K562 (cell line): ENCODE measurements around the gene C1QA. TPM values are rescaled to one million over a fixed set of nuclear protein-coding genes. Genes with fewer than 3 reads are reported as not detected.

Experiments used
- ATAC-seq: fragments of 200-7000 bp; cut with Tn5 transposase; 3 replicates; pipeline ENCODE4 v1.9.1; 2020; ENCODE audit warnings: moderate library complexity
- BruUV-seq: library from RNA; stranded (reverse); fragments of 400-500 nt; replicated peaks from 2 replicates; lab custom pipeline; 2021; lab: Mats Ljungman, UMichigan
- CTCF ChIA-PET: fragments of 300-600 bp; formaldehyde crosslinking; extraction: SDS; loops from one replicate; lab custom pipeline; 2021; ENCODE audit warnings: low intra/inter-chr PET ratio; lab: Yijun Ruan, JAX
- POLR2A ChIA-PET: fragments of 300-600, 350-650 bp; sonication (Branson Sonifier 250); formaldehyde crosslinking; extraction: SDS; loops from one replicate; lab custom pipeline; 2021; ENCODE audit warnings: antibody characterized with exemption, inconsistent platforms; lab: Yijun Ruan, JAX
- DNase-seq, 4 experiments: peaks; one replicate each; pipeline versions ENCODE4 v3.0.0 to v3.0.0-alpha.2; 2011 to 2018; ENCODE audit warnings: low spot score in 3 of 4, mixed read lengths in 3 of 4; ENCODE audit errors: extremely low read depth in 1 of 4
- FAIRE-seq: peaks from 2 replicates; lab custom pipeline; 2011; peaks lifted over from hg19 to GRCh38; lab: Jason Lieb, UNC
- H2AFZ ChIP-seq: 2 replicates; pipeline ENCODE4 v1.6.0; 2011; ENCODE audit warnings: low read depth, low read length, control low read depth, inconsistent platforms
- H3K27ac ChIP-seq: fragments of 200-600 bp; 3 replicates; pipeline ENCODE4 v1.8.0; 2011; ENCODE audit warnings: low read depth, mild to moderate bottlenecking, control low read depth, inconsistent platforms, low read length, moderate library complexity, mixed read lengths; ENCODE audit errors: extremely low read depth
- H3K27me3 ChIP-seq, 2 experiments: fragments of 300-600 bp in 1 of 2; 2 replicates in 1 of 2; 3 replicates in 1 of 2; pipeline versions ENCODE4 v1.6.0 to v1.8.0; 2011; ENCODE audit warnings: inconsistent platforms in 2 of 2, low read length in 2 of 2, mild to moderate bottlenecking in 1 of 2, mixed read lengths in 1 of 2, moderate library complexity in 1 of 2; ENCODE audit not compliant: control insufficient read depth in 2 of 2, insufficient read depth in 2 of 2
- H3K36me3 ChIP-seq: fragments of 300-600 bp; 3 replicates; pipeline ENCODE4 v1.8.0; 2011; ENCODE audit warnings: mild to moderate bottlenecking, low read length, inconsistent platforms; ENCODE audit not compliant: control insufficient read depth, insufficient read depth
- H3K4me1 ChIP-seq, 2 experiments: fragments of 200-600 bp in 1 of 2; replicated peaks in 1 of 2; 2 replicates in 1 of 2; 3 replicates in 1 of 2; pipeline versions ENCODE4 v1.5.1 to v1.8.0; 2011; ENCODE audit warnings: inconsistent platforms in 2 of 2, low read length in 2 of 2, mild to moderate bottlenecking in 1 of 2, mixed read lengths in 1 of 2, moderate library complexity in 1 of 2; ENCODE audit not compliant: control insufficient read depth in 2 of 2, insufficient read depth in 2 of 2
- H3K4me2 ChIP-seq: 2 replicates; pipeline ENCODE4 v1.6.1; 2011; ENCODE audit warnings: low read length, control low read depth, inconsistent platforms, mixed read lengths; ENCODE audit not compliant: insufficient read depth
- H3K4me3 ChIP-seq: fragments of 200-600 bp; sonication (generic), shearing (Covaris generic); 2 replicates; pipeline ENCODE4 v1.5.1; 2016; ENCODE audit warnings: control low read depth, inconsistent platforms
- H3K79me2 ChIP-seq: fragments of 200-600 bp; 3 replicates; pipeline ENCODE4 v1.8.0; 2011; ENCODE audit warnings: low read length, inconsistent platforms; ENCODE audit not compliant: control insufficient read depth, insufficient read depth
- H3K9ac ChIP-seq, 2 experiments: 2 replicates each; pipeline versions ENCODE4 v1.6.0 to v1.6.1; 2011; ENCODE audit warnings: low read depth in 2 of 2, low read length in 2 of 2, control low read depth in 1 of 2, inconsistent platforms in 1 of 2, mild to moderate bottlenecking in 1 of 2, mixed read lengths in 1 of 2; ENCODE audit not compliant: insufficient read depth in 1 of 2
- H3K9me1 ChIP-seq: one replicate; pipeline ENCODE4 v1.6.0; 2011; ENCODE audit warnings: inconsistent platforms, mild to moderate bottlenecking, low read length, moderate library complexity; ENCODE audit not compliant: control insufficient read depth, insufficient read depth
- H3K9me3 ChIP-seq: replicated peaks from 2 replicates; pipeline ENCODE4 v1.5.1; 2011; ENCODE audit warnings: low read depth, low read length, inconsistent platforms; ENCODE audit not compliant: control insufficient read depth, insufficient read depth
- H4K20me1 ChIP-seq: replicated peaks from 2 replicates; pipeline ENCODE4 v1.6.1; 2011; ENCODE audit warnings: low read length, inconsistent platforms, mixed read lengths; ENCODE audit not compliant: control insufficient read depth, insufficient read depth
- ADNP ChIP-seq: fragments of 200-800 bp; sonication (Bioruptor generic); IDR thresholded peaks from 2 replicates; pipeline ENCODE4 v1.6.1; 2016; ENCODE audit warnings: missing genetic modification characterization, missing compliant biosample characterization
- BCOR ChIP-seq: fragments of 450-650 bp; IDR thresholded peaks from 2 replicates; pipeline ENCODE4 v1.6.1; 2016
- BRD9 ChIP-seq: fragments of 450-650 bp; IDR thresholded peaks from 2 replicates; pipeline ENCODE4 v1.6.1; 2018; ENCODE audit warnings: low read depth; ENCODE audit not compliant: partially characterized antibody
- CHD4 ChIP-seq: fragments of 200-600 bp; sonication (generic); IDR thresholded peaks from 3 replicates; pipeline ENCODE4 v1.6.1; 2012; ENCODE audit warnings: low read depth, mild to moderate bottlenecking, mixed read lengths, low read length, inconsistent platforms; ENCODE audit not compliant: insufficient read depth, insufficient replicate concordance, poor library complexity, severe bottlenecking
- ELF1 ChIP-seq: fragments of 200-800 bp; sonication (Bioruptor generic); IDR thresholded peaks from 2 replicates; pipeline ENCODE4 v1.6.1; 2016; ENCODE audit warnings: missing genetic modification characterization, missing compliant biosample characterization
- FOS ChIP-seq: IDR thresholded peaks from 3 replicates; pipeline ENCODE4 v1.6.1; 2011; ENCODE audit not compliant: insufficient read length; ENCODE audit errors: extremely low read depth
- HSF4 ChIP-seq: fragments of 250-450 bp; sonication (Bioruptor Pico); IDR thresholded peaks from 2 replicates; pipeline ENCODE4 v2.1.2; 2022; ENCODE audit warnings: mild to moderate bottlenecking, moderate library complexity, borderline replicate concordance
- KDM1A ChIP-seq, 2 experiments: fragments of 450-650 bp; IDR thresholded peaks; 2 replicates each; pipeline ENCODE4 v1.6.1; 2016; ENCODE audit warnings: mild to moderate bottlenecking in 2 of 2
- NR1H2 ChIP-seq: sonication (generic); formaldehyde crosslinking; IDR thresholded peaks from 2 replicates; pipeline ENCODE4 v1.4.0; 2020; ENCODE audit warnings: mild to moderate bottlenecking, missing genetic modification reagents
- PTBP1 ChIP-seq: fragments of 200-400 bp; formaldehyde crosslinking; IDR thresholded peaks from 2 replicates; pipeline ENCODE4 v1.6.1; 2017; ENCODE audit warnings: low read depth, low read length
- RBM25 ChIP-seq: fragments of 200-400 bp; formaldehyde crosslinking; IDR thresholded peaks from 2 replicates; pipeline ENCODE4 v1.6.1; 2018; ENCODE audit warnings: low read length, low read depth, moderate library complexity; ENCODE audit not compliant: severe bottlenecking
- RCOR1 ChIP-seq, 2 experiments: IDR thresholded peaks; 2 replicates each; pipeline ENCODE4 v1.6.1; 2012; ENCODE audit warnings: low read depth in 2 of 2, low read length in 2 of 2, borderline replicate concordance in 1 of 2, improper control_type of control experiment in 1 of 2
- SMARCA5 ChIP-seq: fragments of 450-650 bp; IDR thresholded peaks from 2 replicates; pipeline ENCODE4 v1.6.1; 2016
- SMC3 ChIP-seq: conservative IDR thresholded peaks from 2 replicates; pipeline ENCODE4 v1.6.1; 2011; ENCODE audit warnings: low read depth, low read length, improper control_type of control experiment; ENCODE audit not compliant: insufficient read depth
- ZFP36 ChIP-seq: fragments of 150-350 bp; IDR thresholded peaks from 2 replicates; pipeline ENCODE4 v1.6.1; 2018; ENCODE audit warnings: low read length, low read depth; ENCODE audit not compliant: partially characterized antibody
- ZNF766 ChIP-seq: fragments of 200-800 bp; sonication (Bioruptor generic); conservative IDR thresholded peaks from 2 replicates; pipeline ENCODE4 v1.6.1; 2016; ENCODE audit warnings: missing genetic modification characterization, missing compliant biosample characterization
- WGBS: fragments of 100-300 bp; shearing (Covaris generic); methylation state at CpG from one replicate; pipeline ENCODE4 v1.1.6; 2016; ENCODE audit warnings: low coverage, mixed read lengths; ENCODE audit not compliant: insufficient coverage; ENCODE audit errors: missing lambda C conversion rate; 5-methylcytosine and 5-hydroxymethylcytosine counted together
- in situ Hi-C: fragments of 300-500 bp; cut with MboI; formaldehyde crosslinking; loops from 4 replicates; pipeline ENCODE4 v1.15.0; 2018; ENCODE audit warnings: inconsistent platforms, mixed read lengths
- intact Hi-C: fragments of 100-400 bp; cut with micrococcal nuclease; formaldehyde crosslinking; loops from 2 replicates; pipeline ENCODE4 v1.14.2; 2022
- polyA plus RNA-seq, 8 experiments: library from polyadenylated mRNA; depleted of rRNA in 4 of 8; stranded (reverse) in 5 of 8; unstranded in 3 of 8; fragments of >200 nt; fragmentation: Nextera tagmentation in 2 of 8; fragmentation: Illumina TruSeq in 1 of 8; extraction: Ambion mirVana in 2 of 8; extraction: Trizol in 1 of 8; gene quantifications; 2 replicates each; pipeline versions ENCODE4 v1.2.1 to v1.2.3, GENCODE V29; 2011 to 2014; ENCODE audit warnings: inconsistent platforms in 1 of 8, missing spikeins in 1 of 8
- total RNA-seq, 7 experiments: library from RNA; depleted of rRNA in 6 of 7; stranded (reverse); fragments of >200 nt in 6 of 7; fragmentation: Illumina TruSeq in 2 of 7; extraction: Trizol in 2 of 7; gene quantifications; 2 replicates each; pipeline versions ENCODE4 v1.2.1 to v1.2.3, GENCODE V29; 2011 to 2021; ENCODE audit warnings: low replicate concordance in 1 of 7

Gene C1QA
- total and polyA plus RNA-seq, 9 of the 15 experiments (the other 6 are each of a cell fraction or from before 2014, with no cell fraction given), result 0.71 TPM; not detected in 8

DNA sequence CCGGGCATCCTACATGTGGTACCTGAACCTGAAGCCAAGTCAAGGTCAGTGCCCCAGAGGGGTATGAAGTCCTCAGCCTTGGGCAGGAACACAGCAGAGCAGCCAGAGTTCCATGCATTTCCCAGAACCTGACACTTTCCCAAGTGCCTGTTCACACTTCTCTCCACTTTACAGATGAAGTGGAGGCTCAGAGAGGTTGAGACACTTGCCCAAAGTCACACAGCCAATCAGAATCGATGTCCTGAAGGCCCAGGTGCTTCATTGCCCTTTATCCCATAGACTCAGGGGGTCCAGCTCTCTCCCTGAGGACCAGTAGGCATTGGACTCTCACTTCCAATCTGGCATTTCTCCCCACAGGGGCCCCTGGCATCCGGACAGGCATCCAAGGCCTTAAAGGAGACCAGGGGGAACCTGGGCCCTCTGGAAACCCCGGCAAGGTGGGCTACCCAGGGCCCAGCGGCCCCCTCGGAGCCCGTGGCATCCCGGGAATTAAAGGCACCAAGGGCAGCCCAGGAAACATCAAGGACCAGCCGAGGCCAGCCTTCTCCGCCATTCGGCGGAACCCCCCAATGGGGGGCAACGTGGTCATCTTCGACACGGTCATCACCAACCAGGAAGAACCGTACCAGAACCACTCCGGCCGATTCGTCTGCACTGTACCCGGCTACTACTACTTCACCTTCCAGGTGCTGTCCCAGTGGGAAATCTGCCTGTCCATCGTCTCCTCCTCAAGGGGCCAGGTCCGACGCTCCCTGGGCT is 2.2 kb downstream of the C1QA start:
- DNase-seq (no peak), ATAC-seq (no peak), FAIRE-seq (peak; percentile 58)
- no TSS peak for BruUV-seq
- in situ Hi-C loops (no loop called here), intact Hi-C loops (no loop called here)
- Histone ChIP-seq H3K9me3 (no peaks in the 10 kb centered on the region), H3K27ac (no peak overlapping the region), H3K9me1 (no peaks in the 10 kb centered on the region), H4K20me1 (peaks cover 28% of the 10 kb centered on the region), H3K36me3 (no peaks in the 10 kb centered on the region), H3K4me2 (no peak overlapping the region), H3K79me2 (no peaks in the 10 kb centered on the region), H3K4me1 (peaks cover 0 to 11% of the 10 kb centered on the region in 2 experiments; a peak in 3 of 5 replicates), H3K9ac (no peak overlapping the region), H2AFZ (no peak overlapping the region), H3K4me3 (no peak overlapping the region), H3K27me3 (peaks cover 0 to 35% of the 10 kb centered on the region in 2 experiments; a peak in 2 of 5 replicates)
- no peak for TF ChIP-seq ZNF766 (CRISPR knock-in tag)
- TF ChIP-seq ADNP (tag), result peak; percentile 27; the same call in 1 of the 2 replicates
- no peak for TF ChIP-seq NR1H2
- TF ChIP-seq FOS, result no peak
- peak; percentile 44 for TF ChIP-seq BRD9
- peak in 1 of 2 experiments; percentile 46; a peak in 1 of 4 replicates for TF ChIP-seq RCOR1 (IDR thresholded peaks at IDR 0.05; ENCODE audit: borderline replicate concordance in 1 of 2, low read depth in 2 of 2, low read length in 2 of 2)
- peak; percentile 83; the same call in 1 of the 2 replicates for TF ChIP-seq SMARCA5
- TF ChIP-seq SMC3, result no peak
- TF ChIP-seq HSF4 (CRISPR knock-in tag), result no peak
- peak; percentile 39 for TF ChIP-seq CHD4
- peak; percentile 84 for TF ChIP-seq BCOR
- TF ChIP-seq ZFP36, result peak; percentile 93
- TF ChIP-seq KDM1A (IDR thresholded peaks at IDR 0.05), result peak in 1 of 2 experiments; percentile 19; a peak in 2 of 4 replicates
- 0 out of 2 replicates have a peak, but pooled peaks have one; percentile 59 for TF ChIP-seq PTBP1
- TF ChIP-seq RBM25, result peak; percentile 96
- TF ChIP-seq ELF1 (tag), result 0 out of 2 replicates have a peak, but pooled peaks have one; percentile 33
- ChIA-PET CTCF (interaction anchor here (6.1 kb wide), 1 partner anchor 216 kb away, joined by 96 read pairs; no protein-coding TSS in a partner anchor), POLR2A (interaction anchor here (0.6 kb wide), 1 partner anchor 295 kb away, joined by 4 read pairs; no protein-coding TSS in a partner anchor)
- WGBS, result 34% methylated on average over 23 of the region's 23 CpGs
